GM12878 (cell line): ENCODE data around the gene NR2F2. TPM values are rescaled to one million over a fixed set of nuclear protein-coding genes. Genes with fewer than 3 reads are reported as not detected.
A peak's percentile ranks its signal among the peaks of the same experiment; 100 is the strongest.

Source experiments
- ATAC-seq: fragments of 200-7000 bp; cut with Tn5 transposase; 3 replicates; pipeline ENCODE4 v1.9.1; 2020; ENCODE audit warnings: mild to moderate bottlenecking, moderate library complexity
- BruUV-seq: library from RNA; stranded (reverse); fragments of 400-500 nt; replicated peaks from 2 replicates; lab custom pipeline; 2021; lab: Mats Ljungman, UMichigan
- CTCF ChIA-PET: fragments of 300-600 bp; sonication (Branson Sonifier 250); formaldehyde crosslinking; extraction: SDS; loops from one replicate; lab custom pipeline; 2021; ENCODE audit warnings: inconsistent platforms; lab: Yijun Ruan, JAX
- POLR2A ChIA-PET: fragments of 350-600 bp; formaldehyde crosslinking; extraction: SDS; loops from one replicate; lab custom pipeline; 2021; ENCODE audit warnings: inconsistent platforms; lab: Charles Lee
- RAD21 ChIA-PET: fragments of 300-600 bp; sonication (Branson Sonifier 250); formaldehyde crosslinking; loops from one replicate; lab custom pipeline; 2023; ENCODE audit warnings: antibody characterized with exemption; ENCODE audit not compliant: unreplicated experiment; lab: Charles Lee
- SMC1A ChIA-PET: fragments of 300-600 bp; sonication (Branson Sonifier 250); formaldehyde crosslinking; loops from one replicate; lab custom pipeline; 2023; ENCODE audit not compliant: unreplicated experiment, uncharacterized antibody; lab: Charles Lee
- DNase-seq: peaks from one replicate; pipeline ENCODE4 v3.0.0-alpha.2; 2011; ENCODE audit warnings: low read depth, low spot score
- FAIRE-seq: peaks from 3 replicates; lab custom pipeline; 2011; peaks lifted over from hg19 to GRCh38; lab: Jason Lieb, UNC
- H2AFZ ChIP-seq: 2 replicates; pipeline ENCODE4 v1.6.0; 2011; ENCODE audit warnings: low read depth, low read length, control low read depth; ENCODE audit not compliant: control insufficient read depth
- H3K27ac ChIP-seq: 2 replicates; pipeline ENCODE4 v1.5.1; 2011; ENCODE audit warnings: control low read depth; ENCODE audit not compliant: control insufficient read depth, insufficient read depth
- H3K27me3 ChIP-seq, 2 experiments: replicated peaks in 1 of 2; 2 replicates each; pipeline versions ENCODE4 v1.6.0 to v1.6.1; 2011; ENCODE audit warnings: low read length in 1 of 2; ENCODE audit not compliant: control insufficient read depth in 2 of 2, insufficient read depth in 2 of 2
- H3K36me3 ChIP-seq, 2 experiments: 2 replicates each; pipeline ENCODE4 v1.5.1; 2011; ENCODE audit warnings: low read length in 1 of 2; ENCODE audit not compliant: control insufficient read depth in 2 of 2, insufficient read depth in 2 of 2
- H3K4me1 ChIP-seq: 2 replicates; pipeline ENCODE4 v1.6.1; 2011; ENCODE audit warnings: mild to moderate bottlenecking, low read length, moderate library complexity, mixed read lengths; ENCODE audit not compliant: control insufficient read depth, insufficient read depth
- H3K4me2 ChIP-seq: 2 replicates; pipeline ENCODE4 v1.6.0; 2011; ENCODE audit warnings: control low read depth; ENCODE audit not compliant: control insufficient read depth, insufficient read depth
- H3K4me3 ChIP-seq: fragments of 200-600 bp; sonication (generic); 2 replicates; pipeline ENCODE4 v1.5.1; 2016
- H3K79me2 ChIP-seq: 2 replicates; pipeline ENCODE4 v1.6.0; 2011; ENCODE audit warnings: low read length; ENCODE audit not compliant: control insufficient read depth, insufficient read depth
- H3K9ac ChIP-seq: 2 replicates; pipeline ENCODE4 v1.8.0; 2011; ENCODE audit warnings: low read length, control low read depth, mixed read lengths; ENCODE audit not compliant: control insufficient read depth, insufficient read depth
- H3K9me3 ChIP-seq: replicated peaks from 3 replicates; pipeline ENCODE4 v1.5.1; 2011; ENCODE audit warnings: mild to moderate bottlenecking, low read length; ENCODE audit not compliant: control insufficient read depth, insufficient read depth
- H4K20me1 ChIP-seq: 2 replicates; pipeline ENCODE4 v1.6.0; 2011; ENCODE audit not compliant: control insufficient read depth, insufficient read depth
- BHLHE40 ChIP-seq, 2 experiments: fragments of 450-650 bp in 1 of 2; IDR thresholded peaks; 2 replicates each; pipeline ENCODE4 v1.6.1; 2011 to 2017; ENCODE audit warnings: low read depth in 2 of 2, borderline replicate concordance in 1 of 2, improper control_type of control experiment in 1 of 2, low read length in 1 of 2, mild to moderate bottlenecking in 1 of 2
- CREB1 ChIP-seq: IDR thresholded peaks from 2 replicates; pipeline ENCODE4 v1.6.1; 2012; ENCODE audit warnings: low read depth, mild to moderate bottlenecking, inconsistent platforms
- DPF2 ChIP-seq: fragments of 450-650 bp; IDR thresholded peaks from 2 replicates; pipeline ENCODE4 v1.6.1; 2017; ENCODE audit warnings: mild to moderate bottlenecking
- E2F4 ChIP-seq: IDR thresholded peaks from 2 replicates; pipeline ENCODE4 v1.6.1; 2012; ENCODE audit warnings: low read depth, low read length, improper control_type of control experiment
- GABPA ChIP-seq: IDR thresholded peaks from 2 replicates; pipeline ENCODE4 v1.6.1; 2014; ENCODE audit warnings: antibody characterized with exemption, low read depth, mild to moderate bottlenecking, inconsistent platforms
- IKZF2 ChIP-seq, 2 experiments: fragments of 450-650 bp; IDR thresholded peaks; 2 replicates each; pipeline ENCODE4 v1.6.1; 2017; ENCODE audit warnings: mild to moderate bottlenecking in 2 of 2, moderate library complexity in 2 of 2
- NFIC ChIP-seq: IDR thresholded peaks from 2 replicates; pipeline ENCODE4 v1.6.1; 2012; ENCODE audit warnings: low read depth, mild to moderate bottlenecking, inconsistent platforms, low read length, moderate library complexity
- RAD21 ChIP-seq: IDR thresholded peaks from 2 replicates; pipeline ENCODE4 v1.6.1; 2011; ENCODE audit warnings: mild to moderate bottlenecking, low read depth, low read length, moderate library complexity; ENCODE audit not compliant: insufficient read depth
- ZNF217 ChIP-seq: fragments of 450-650 bp; IDR thresholded peaks from 2 replicates; pipeline ENCODE4 v1.6.1; 2017; ENCODE audit warnings: antibody characterized with exemption, mild to moderate bottlenecking
- ZNF687 ChIP-seq: fragments of 450-650 bp; IDR thresholded peaks from 2 replicates; pipeline ENCODE4 v1.6.1; 2017; ENCODE audit warnings: mild to moderate bottlenecking, moderate library complexity
- WGBS: methylation state at CpG from one replicate; pipeline ENCODE4 v1.1.6; 2016; ENCODE audit warnings: low lambda C conversion rate; ENCODE audit not compliant: insufficient replicate concordance, insufficient coverage; ENCODE audit errors: missing lambda C conversion rate; 5-methylcytosine and 5-hydroxymethylcytosine counted together
- in situ Hi-C: fragments of 300-500 bp; cut with MboI; formaldehyde crosslinking; loops from 9 replicates; pipeline ENCODE4 v1.14.3; 2018; ENCODE audit warnings: mixed read lengths
- intact Hi-C: fragments of 100-400 bp; cut with micrococcal nuclease; formaldehyde crosslinking; loops from one replicate; pipeline ENCODE4 v1.14.2; 2022; ENCODE audit not compliant: unreplicated experiment
- polyA plus RNA-seq, 11 experiments: library from polyadenylated mRNA; depleted of rRNA in 4 of 11; unstranded in 6 of 11; stranded (reverse) in 5 of 11; fragments of >200 nt; fragmentation: Nextera tagmentation in 4 of 11; fragmentation: Illumina TruSeq in 1 of 11; extraction: Ambion mirVana in 4 of 11; extraction: Trizol in 1 of 11; gene quantifications; 1 replicate in 1 of 11; 2 replicates in 10 of 11; pipeline versions ENCODE4 v1.2.1 to v1.2.3, GENCODE V29; 2011 to 2016; ENCODE audit warnings: inconsistent platforms in 2 of 11, missing spikeins in 2 of 11, low read depth in 1 of 11
- total RNA-seq, 4 experiments: library from RNA; depleted of rRNA in 3 of 4; stranded (reverse); fragments of >200 nt in 3 of 4; fragmentation: Illumina TruSeq in 1 of 4; extraction: Trizol in 1 of 4; gene quantifications; 2 replicates each; pipeline versions ENCODE4 v1.2.1 to v1.2.3, GENCODE V29; 2013 to 2021
- TF ChIP-seq, protein P1 (sequence below): fragments of 450-650 bp; IDR thresholded peaks from 2 replicates; pipeline ENCODE4 v1.6.1; 2016; ENCODE audit warnings: mild to moderate bottlenecking

Gene NR2F2
- total and polyA plus RNA-seq, 10 of the 15 experiments (the other 5 are each of a cell fraction or from before 2014, with no cell fraction given), result 1.1 to 10.1 (median 3.2) TPM

- FAIRE-seq (peak; percentile 84), DNase-seq (peak; percentile 47), ATAC-seq (peak; percentile 57)
- Histone ChIP-seq H3K27me3 (peaks cover 2 to 18% of the 10 kb centered on the region in 2 experiments), H3K36me3 (no peaks in the 10 kb centered on the region), H3K4me1 (peaks cover 6% of the 10 kb centered on the region; the same call in 1 of the 2 replicates), H4K20me1 (no peaks in the 10 kb centered on the region; the same call in 1 of the 2 replicates), H2AFZ (peak overlapping the region; percentile 73), H3K9ac (peak overlapping the region; percentile 46), H3K4me2 (peak overlapping the region; percentile 77), H3K4me3 (peak overlapping the region; percentile 60; the same call in 1 of the 2 replicates), H3K27ac (no peak overlapping the region; the same call in 1 of the 2 replicates), H3K9me3 (no peaks in the 10 kb centered on the region; the same call in 2 of the 3 replicates), H3K79me2 (no peaks in the 10 kb centered on the region)
- CTCF ChIA-PET, result interaction anchor here (0.6 to 7.5 kb wide), 22 partner anchors 8 to 888 kb away, joined by 3 to 76 read pairs (median 4); partner anchors contain the start of gene NR2F2
- BruUV-seq, result TSS peak; percentile 69
- RAD21 ChIA-PET, result interaction anchor here (0.7 to 11.4 kb wide), 19 partner anchors 10 to 1382 kb away, joined by 3 to 124 read pairs (median 5); partner anchors contain the start of gene NR2F2
- intact Hi-C loops (loop anchor here (2.0 to 10.0 kb wide), 4 partner anchors 226 to 878 kb away; no protein-coding TSS in a partner anchor), in situ Hi-C loops (loop anchor here (10.0 kb wide), 1 partner anchor 878 kb away; no protein-coding TSS in a partner anchor)
- 20% methylated on average over 65 of the region's 67 CpGs for WGBS
- POLR2A ChIA-PET, result interaction anchor here (1.0 to 1.4 kb wide), 3 partner anchors 14 to 889 kb away, joined by 3 read pairs; no protein-coding TSS in a partner anchor
- SMC1A ChIA-PET, result interaction anchor here (0.9 to 4.6 kb wide), 20 partner anchors 7 to 1067 kb away, joined by 3 to 35 read pairs (median 5); partner anchors contain the start of gene NR2F2
- peak; percentile 90 for TF ChIP-seq DPF2
- TF ChIP-seq CREB1, result peak; percentile 85
- TF ChIP-seq GABPA, result no peak
- peak; percentile 76; the same call in 1 of the 2 replicates for TF ChIP-seq ZNF687
- TF ChIP-seq, protein P1, sequence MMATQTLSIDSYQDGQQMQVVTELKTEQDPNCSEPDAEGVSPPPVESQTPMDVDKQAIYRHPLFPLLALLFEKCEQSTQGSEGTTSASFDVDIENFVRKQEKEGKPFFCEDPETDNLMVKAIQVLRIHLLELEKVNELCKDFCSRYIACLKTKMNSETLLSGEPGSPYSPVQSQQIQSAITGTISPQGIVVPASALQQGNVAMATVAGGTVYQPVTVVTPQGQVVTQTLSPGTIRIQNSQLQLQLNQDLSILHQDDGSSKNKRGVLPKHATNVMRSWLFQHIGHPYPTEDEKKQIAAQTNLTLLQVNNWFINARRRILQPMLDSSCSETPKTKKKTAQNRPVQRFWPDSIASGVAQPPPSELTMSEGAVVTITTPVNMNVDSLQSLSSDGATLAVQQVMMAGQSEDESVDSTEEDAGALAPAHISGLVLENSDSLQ, result peak; percentile 38; the same call in 1 of the 2 replicates
- no peak for TF ChIP-seq NFIC
- TF ChIP-seq ZNF217, result peak; percentile 70; the same call in 1 of the 2 replicates
- TF ChIP-seq IKZF2 (IDR thresholded peaks at IDR 0.05), result peak; percentile 95 to 96
- TF ChIP-seq E2F4, result peak; percentile 56; the same call in 1 of the 2 replicates
- peak; percentile 71 to 73; a peak in 3 of 4 replicates for TF ChIP-seq BHLHE40 (IDR thresholded peaks at IDR 0.05; ENCODE audit: borderline replicate concordance in 1 of 2, low read depth in 2 of 2, low read length in 1 of 2)
- peak; percentile 50 for TF ChIP-seq RAD21
Measured at GRCh38 chr15:96356494-96357455, 26.3 kb downstream of the NR2F2 start.
